ENCODE measurements around the gene LBH.

The LBH gene

GRCh38 chr2:30195016-30195415 is 36.3 kb upstream of the LBH start:
- TF ChIP-seq RAD21 (IDR thresholded peaks at IDR 0.05; ENCODE audit: low read depth), result no peak
- no peak for TF ChIP-seq CEBPB (IDR thresholded peaks at IDR 0.05)
- no peak for TF ChIP-seq TEAD4 (IDR thresholded peaks at IDR 0.05)
- no peak for TF ChIP-seq ZBTB7A (IDR thresholded peaks at IDR 0.05; ENCODE audit: low read depth)
- TF ChIP-seq EP300 (IDR thresholded peaks at IDR 0.05; ENCODE audit: borderline replicate concordance), result no peak
- no peak for TF ChIP-seq TCF12 (IDR thresholded peaks at IDR 0.05; ENCODE audit: low read depth)
- no peak for TF ChIP-seq EGR1 (IDR thresholded peaks at IDR 0.05)
- TF ChIP-seq MAX (IDR thresholded peaks at IDR 0.05), result no peak
- no peak for TF ChIP-seq FOXM1 (IDR thresholded peaks at IDR 0.05; ENCODE audit: borderline replicate concordance, low read depth)
- TF ChIP-seq USF1 (IDR thresholded peaks at IDR 0.05), result no peak
- TF ChIP-seq YY1 (IDR thresholded peaks at IDR 0.05; ENCODE audit: low read depth), result no peak
- TF ChIP-seq REST (IDR thresholded peaks at IDR 0.05; ENCODE audit: low read depth), result no peak
- TF ChIP-seq NFIC (IDR thresholded peaks at IDR 0.05), result no peak
- TF ChIP-seq TAF1 (IDR thresholded peaks at IDR 0.05; ENCODE audit: low read depth), result no peak
- TF ChIP-seq CREB1 (IDR thresholded peaks at IDR 0.05; ENCODE audit: low read depth), result no peak

GRCh38 chr2:30197570-30198192 is 33.7 kb upstream of the LBH start:
- TF ChIP-seq TAF1 (IDR thresholded peaks at IDR 0.05; ENCODE audit: low read depth) (no peak), NFIC (IDR thresholded peaks at IDR 0.05) (no peak), REST (IDR thresholded peaks at IDR 0.05; ENCODE audit: low read depth) (no peak), YY1 (IDR thresholded peaks at IDR 0.05; ENCODE audit: low read depth) (no peak), CEBPB (IDR thresholded peaks at IDR 0.05) (no peak), CREB1 (IDR thresholded peaks at IDR 0.05; ENCODE audit: low read depth) (no peak), EP300 (IDR thresholded peaks at IDR 0.05; ENCODE audit: borderline replicate concordance) (no peak), TEAD4 (IDR thresholded peaks at IDR 0.05) (no peak), FOXM1 (IDR thresholded peaks at IDR 0.05; ENCODE audit: borderline replicate concordance, low read depth) (no peak), MAX (IDR thresholded peaks at IDR 0.05) (no peak), RAD21 (IDR thresholded peaks at IDR 0.05; ENCODE audit: low read depth) (no peak), ZBTB7A (IDR thresholded peaks at IDR 0.05; ENCODE audit: low read depth) (no peak), TCF12 (IDR thresholded peaks at IDR 0.05; ENCODE audit: low read depth) (no peak), EGR1 (IDR thresholded peaks at IDR 0.05) (no peak), USF1 (IDR thresholded peaks at IDR 0.05) (no peak)

GRCh38 chr2:30201990-30202389 is 29.3 kb upstream of the LBH start:
- TF ChIP-seq YY1 (IDR thresholded peaks at IDR 0.05; ENCODE audit: low read depth), result no peak
- TF ChIP-seq TEAD4 (IDR thresholded peaks at IDR 0.05), result no peak
- TF ChIP-seq REST (IDR thresholded peaks at IDR 0.05; ENCODE audit: low read depth), result no peak
- TF ChIP-seq NFIC (IDR thresholded peaks at IDR 0.05), result no peak
- TF ChIP-seq TCF12 (IDR thresholded peaks at IDR 0.05; ENCODE audit: low read depth), result no peak
- no peak for TF ChIP-seq USF1 (IDR thresholded peaks at IDR 0.05)
- no peak for TF ChIP-seq CEBPB (IDR thresholded peaks at IDR 0.05)
- no peak for TF ChIP-seq EP300 (IDR thresholded peaks at IDR 0.05; ENCODE audit: borderline replicate concordance)
- no peak for TF ChIP-seq ZBTB7A (IDR thresholded peaks at IDR 0.05; ENCODE audit: low read depth)
- no peak for TF ChIP-seq CREB1 (IDR thresholded peaks at IDR 0.05; ENCODE audit: low read depth)
- TF ChIP-seq FOXM1 (IDR thresholded peaks at IDR 0.05; ENCODE audit: borderline replicate concordance, low read depth), result no peak

- TF ChIP-seq MAX (IDR thresholded peaks at IDR 0.05) (no peak), EGR1 (IDR thresholded peaks at IDR 0.05) (no peak), ZBTB7A (IDR thresholded peaks at IDR 0.05; ENCODE audit: low read depth) (no peak), FOXM1 (IDR thresholded peaks at IDR 0.05; ENCODE audit: borderline replicate concordance, low read depth) (no peak), USF1 (IDR thresholded peaks at IDR 0.05) (no peak), NFIC (IDR thresholded peaks at IDR 0.05) (no peak)
Measured at GRCh38 chr2:30203156-30203555, 28.2 kb upstream of the LBH start.

All from Ishikawa (cell line).